GM19372 (cell line): ENCODE data around the gene MDP1.
A peak's percentile ranks its signal among the peaks of the same experiment; 100 is the strongest.

Source experiments
- ATAC-seq: cut with Tn5 transposase; IDR thresholded peaks from one replicate; pipeline ENCODE4 v1.9.1; 2021; ENCODE audit warnings: mild to moderate bottlenecking, low read depth, moderate library complexity; ENCODE audit not compliant: unreplicated experiment

Gene MDP1

DNA sequence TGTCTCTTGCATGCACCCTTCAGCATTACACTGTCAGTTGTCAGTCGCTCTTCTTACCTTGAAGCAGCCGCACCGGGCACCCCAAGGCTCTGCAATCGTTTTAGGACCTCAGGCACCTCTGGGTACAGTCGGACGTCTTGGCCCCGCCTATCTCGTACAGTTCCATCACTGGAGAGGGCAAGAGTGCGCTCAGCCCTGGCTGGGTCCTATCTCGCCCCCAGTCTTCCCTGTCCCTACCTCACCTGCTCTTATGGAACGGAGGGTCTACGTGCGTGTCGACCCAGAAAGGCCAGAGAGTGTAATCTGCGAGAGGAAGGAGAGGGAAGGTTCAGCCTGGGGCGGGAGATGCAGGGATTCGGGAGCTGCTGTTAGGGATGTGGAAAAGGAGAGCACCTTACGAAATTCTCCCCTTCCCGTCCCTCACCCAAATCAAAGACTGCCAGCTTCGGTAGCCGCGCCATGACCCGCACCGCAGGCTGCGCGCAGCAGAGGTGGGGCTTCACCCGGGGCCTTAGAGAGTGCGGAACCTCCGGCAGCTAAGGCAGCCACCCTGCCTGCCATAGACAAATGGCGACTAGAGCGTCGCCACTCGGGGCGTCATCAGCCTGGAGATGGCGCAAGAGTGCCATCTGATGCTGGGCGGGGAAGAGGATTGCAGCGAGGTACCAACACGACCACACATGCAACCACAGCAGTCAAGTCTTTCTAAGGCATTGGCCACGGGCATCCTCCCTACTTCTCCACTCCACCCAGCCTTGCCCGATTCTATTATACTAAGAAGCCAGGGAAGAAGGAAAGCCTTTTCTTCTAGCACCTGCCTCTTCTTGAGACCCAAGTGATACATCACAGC, at the start of gene MDP1:
TSS of gene MDP1 (minus strand) at position 572 of the 850 bp plus-strand sequence. CDS start at position 461, 111 bp downstream.
- ATAC-seq = peak; percentile 51

DNA sequence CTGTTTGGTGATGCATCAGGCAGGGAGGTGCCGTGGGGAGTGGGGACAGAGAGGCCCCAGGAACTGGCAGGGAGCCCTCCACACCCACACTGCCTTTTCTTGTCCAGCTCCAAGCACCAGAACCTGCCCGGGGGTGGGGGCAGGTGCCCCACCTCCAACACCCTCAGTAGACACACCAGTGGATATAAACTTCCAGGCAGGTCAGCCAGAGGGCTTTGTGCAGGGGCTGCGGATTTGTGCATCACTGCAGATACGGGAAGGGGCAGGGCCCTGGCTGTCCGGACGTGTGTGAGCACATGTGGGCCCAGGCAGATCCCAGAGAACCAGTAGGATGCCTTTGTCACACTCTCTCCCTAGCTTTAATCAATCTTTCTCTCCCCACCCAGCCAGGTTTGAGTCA, 48.4 kb upstream of the MDP1 start:
- no peak for ATAC-seq

DNA sequence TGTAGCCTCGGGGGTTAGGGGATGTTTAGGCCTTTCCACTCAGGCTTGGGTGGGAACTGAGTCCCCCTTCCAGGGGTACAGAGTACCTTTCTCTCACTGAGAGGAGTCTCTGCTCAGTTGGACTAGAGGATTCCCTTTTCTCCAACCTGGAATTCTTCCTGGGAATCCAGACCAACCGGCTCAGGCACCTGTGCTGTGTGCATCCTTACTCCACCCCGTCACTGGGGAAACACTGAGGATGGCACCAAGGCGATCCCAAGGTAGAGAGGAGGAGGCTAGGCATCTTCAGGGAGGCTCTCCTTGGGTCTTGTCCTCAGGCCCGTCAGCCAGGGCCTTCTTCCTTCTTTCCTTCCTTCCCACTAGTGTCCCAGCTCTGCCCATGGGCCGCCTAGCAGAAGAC, 48.0 kb upstream of the MDP1 start:
- ATAC-seq = no peak

DNA sequence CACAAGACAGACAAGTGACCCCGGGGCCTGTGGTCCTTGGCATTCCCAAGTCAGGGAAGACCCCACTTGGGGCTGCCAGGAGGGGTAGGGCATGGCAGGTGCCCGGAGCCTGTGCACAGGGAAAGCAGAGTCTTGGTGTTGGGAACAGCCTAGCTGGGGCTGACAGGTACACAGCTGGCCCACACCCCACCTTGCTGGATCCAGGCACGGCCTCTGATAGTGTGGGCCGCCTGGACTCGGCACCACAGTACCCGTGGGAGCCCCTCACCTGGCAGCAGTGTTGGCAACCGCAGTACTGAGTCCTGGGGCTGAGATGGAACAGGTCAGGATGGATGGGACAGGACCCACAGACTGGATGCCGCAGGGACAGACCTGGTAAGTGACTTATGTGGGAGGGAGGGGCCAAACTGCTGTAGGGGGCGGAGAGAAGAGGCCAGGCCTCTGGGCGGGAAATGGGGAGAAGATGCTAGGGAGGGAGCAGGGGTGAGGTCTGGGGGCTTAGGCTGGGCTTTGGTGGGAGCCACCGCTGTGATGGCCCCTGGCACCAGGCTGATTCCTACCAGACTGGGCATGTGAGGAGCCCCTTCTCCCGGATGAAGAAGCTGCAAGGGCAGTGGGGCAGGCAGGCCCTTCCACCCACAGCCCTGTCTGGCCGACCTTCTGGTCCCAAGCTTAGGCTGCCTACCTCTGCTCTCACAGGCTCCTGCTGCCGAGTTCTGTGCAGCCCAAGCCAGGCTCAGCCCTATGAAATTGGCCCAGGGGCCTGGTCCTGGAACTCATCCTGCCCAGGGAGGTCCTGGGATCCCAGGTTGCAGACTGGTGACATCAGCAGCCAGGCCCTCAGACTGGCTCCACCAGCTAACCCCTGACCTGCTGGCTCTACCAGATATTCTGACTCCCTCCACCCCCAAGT, 47.2 kb upstream of the MDP1 start, which contains the start of gene TGM1:
TSS of gene TGM1 (minus strand) at position 357 of the 913 bp plus-strand sequence. CDS start 825 bp downstream, outside the sequence.
- ATAC-seq = no peak

DNA sequence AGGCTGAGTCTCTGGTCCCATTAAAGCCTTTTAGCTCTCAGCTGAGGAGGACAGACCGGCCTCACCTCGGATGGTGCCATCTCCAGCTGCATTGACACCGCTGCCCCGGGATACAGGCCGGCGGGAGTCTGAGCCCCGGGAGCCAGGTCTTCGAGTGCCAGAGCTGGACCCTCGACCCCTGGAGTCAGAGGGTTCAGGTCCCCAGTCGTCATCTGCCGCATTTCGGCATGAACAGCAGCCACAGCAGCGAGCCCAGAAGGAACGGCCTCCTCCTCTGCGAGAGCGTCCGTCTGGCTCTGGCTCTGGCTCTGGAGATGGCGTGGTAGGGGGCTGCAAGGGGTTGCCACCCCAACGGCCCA, 46.1 kb upstream of the MDP1 start:
- ATAC-seq = no peak

DNA sequence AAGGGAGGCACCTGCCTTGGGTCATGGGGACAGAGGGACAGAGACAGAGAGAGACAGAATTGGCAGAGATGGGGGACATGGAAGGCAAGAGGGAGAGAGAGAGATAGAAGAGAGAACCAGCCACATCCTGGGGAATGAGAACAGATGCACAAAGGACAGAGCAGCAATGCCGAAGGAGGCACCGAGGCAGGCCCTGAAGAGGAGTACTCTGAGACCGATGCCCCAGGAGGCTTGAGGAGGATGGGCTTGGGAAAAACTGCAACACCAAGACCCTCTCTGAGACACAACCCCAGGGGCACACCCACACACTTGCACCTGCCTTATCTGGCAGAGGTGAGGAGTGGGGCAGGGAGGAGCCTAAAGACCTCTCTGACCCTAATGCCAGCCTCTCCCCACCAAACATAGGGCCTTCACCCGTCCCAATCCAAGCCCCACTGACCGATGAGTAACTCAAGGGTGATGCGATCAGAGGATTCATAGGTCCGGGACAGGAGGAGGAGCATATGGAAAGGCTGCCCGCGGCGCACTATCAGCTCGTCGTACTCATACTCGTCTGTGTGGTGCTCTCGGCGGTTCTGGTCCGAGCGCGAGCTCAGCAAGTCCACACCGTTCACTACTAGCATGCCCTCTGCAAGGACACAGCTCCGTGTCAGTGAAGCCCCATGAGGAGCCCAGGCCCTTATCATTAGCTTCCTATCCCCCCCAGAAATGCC, 45.5 kb upstream of the MDP1 start:
- no peak for ATAC-seq

DNA sequence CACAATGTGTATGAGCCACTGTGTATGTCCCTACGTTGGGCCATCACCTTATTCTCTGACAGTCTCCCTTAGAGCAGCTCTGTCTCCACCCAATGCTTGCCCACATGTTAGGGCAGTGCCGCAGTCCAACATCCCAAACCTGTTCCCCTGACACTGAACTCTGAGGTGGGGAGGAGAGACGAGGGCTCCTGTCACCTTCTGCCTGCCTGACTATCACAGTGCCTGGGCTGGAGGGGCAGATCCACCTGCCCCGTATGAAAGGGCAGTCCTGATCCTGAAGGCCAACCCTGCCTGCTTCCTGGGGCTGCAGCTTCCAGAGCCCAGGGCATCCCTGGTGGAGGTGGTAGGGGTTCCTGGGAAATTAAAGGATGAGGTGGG, 44.9 kb upstream of the MDP1 start:
- ATAC-seq = no peak

DNA sequence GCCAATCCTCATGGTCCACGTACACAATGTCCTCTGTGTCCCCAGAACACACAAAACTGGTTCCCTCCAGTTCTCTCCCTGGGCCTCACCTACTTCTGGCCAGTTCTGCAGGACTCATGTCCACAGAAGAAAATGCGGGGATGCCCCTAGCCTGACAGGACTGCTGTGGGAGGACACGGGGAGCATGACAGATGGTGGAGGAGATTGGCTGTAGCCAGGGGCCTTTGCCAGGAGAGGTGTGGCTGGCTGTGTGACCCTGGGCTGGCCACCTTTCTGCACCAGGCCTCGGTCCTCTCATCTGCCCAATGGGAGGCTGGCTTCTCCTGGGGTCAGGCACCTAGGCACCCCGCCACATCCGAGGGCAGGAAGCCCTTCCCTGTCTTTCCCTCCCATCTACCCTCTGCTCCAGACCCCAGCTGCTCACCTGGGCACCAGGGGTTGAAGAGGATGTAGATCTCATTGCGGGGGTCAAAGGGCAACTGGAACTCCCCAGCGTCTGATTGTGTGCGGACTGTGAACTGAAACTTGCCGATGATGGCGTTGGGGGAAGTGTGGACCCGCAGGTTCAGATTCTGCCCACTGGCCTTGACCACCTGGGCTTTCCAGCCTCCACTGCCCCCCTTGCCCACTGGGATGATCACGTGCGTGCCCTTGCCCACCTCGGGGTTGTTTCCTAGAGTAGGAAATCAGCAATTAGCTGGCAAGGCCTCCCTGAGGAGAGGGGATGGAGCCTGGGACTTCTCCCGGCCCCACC, 44.3 kb upstream of the MDP1 start:
- no peak for ATAC-seq

DNA sequence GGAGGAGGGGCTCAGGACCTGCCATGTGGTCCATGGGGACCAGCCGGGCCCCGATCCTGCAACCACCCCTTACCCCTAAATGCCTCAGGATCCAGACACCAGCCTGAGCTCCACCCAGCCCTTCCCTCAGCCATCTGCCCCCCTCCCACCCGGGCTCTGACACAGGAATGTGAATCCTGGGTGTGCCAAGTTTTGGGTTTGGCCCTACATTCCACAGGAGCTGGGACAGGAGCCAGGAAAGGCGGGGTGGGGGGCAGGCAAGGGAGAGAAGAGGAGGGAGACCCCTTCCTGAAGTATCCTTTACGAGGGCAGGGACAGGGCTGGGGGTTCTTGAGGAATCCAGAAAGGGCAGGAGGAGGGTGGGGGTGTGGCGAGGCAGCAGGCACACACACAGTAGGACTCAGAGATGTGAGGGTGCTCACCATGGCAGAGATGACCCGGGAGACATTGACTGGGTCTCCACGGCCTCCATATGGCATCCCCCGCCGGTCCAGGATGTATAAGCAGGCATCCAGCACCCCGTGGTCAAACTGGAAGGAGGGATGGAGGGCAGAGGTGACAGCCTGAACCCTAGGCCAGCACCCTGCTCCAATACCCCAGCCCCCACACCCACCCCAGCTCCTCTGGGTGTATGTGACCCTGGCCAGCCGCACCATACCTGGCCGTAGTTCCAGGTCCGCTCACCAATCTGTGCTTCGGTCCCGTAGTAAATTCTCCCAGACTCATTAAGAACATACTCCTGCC, 43.6 kb upstream of the MDP1 start:
- no peak for ATAC-seq

DNA sequence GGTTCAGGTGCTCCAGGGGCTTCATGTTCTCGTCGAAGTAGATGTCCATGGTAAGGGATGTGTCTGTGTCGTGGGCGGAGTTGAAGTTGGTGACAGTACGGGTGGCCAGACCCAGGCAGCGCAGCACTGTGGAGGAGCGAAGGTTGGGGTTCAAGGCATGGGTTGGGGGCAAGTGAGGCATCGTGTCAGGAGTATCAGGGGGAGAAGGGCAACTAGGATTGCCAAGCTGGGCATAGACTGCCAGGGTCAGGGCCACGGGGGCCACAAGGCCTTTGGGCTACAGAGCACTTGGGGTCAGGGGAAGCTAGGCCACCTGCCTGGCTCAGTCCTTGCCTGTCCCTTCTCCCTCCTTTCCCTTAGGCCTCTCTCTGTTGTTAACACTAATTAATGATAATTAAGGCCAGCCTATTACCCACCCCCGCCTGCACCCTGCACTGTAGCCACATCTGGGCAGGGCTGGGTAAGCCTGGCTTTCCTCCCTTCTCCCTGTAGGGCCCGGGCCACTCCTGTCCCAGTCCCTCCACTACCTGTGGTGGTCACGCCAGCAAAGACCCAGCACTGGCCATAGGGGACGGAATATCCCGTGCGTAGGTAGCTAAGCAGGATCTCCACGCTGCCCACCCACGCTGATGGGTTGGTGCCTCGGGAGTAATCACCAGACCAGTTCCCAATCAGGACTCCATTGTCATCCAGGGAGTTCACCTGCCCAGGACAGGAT, 42.8 kb upstream of the MDP1 start:
- ATAC-seq = no peak

DNA sequence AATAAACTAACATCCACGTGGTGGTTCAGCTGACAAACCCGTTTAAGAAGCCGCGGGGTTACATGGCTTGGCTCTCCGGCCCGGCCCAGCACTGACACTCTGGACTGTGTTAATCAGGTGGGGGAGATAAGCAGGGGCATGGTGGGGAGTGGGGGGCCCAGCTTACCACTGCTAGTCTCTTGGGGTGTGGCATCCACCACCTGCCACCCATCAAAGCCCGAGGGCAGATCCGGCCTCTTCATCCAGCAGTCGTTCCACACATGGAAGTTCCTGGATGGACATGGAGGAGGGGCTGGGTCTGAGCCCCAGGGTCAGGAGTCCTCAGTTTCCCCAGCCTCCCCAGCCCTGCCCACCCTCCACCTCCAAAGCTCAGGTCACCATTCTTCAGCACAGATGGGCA, 42.3 kb upstream of the MDP1 start:
- ATAC-seq = no peak

DNA sequence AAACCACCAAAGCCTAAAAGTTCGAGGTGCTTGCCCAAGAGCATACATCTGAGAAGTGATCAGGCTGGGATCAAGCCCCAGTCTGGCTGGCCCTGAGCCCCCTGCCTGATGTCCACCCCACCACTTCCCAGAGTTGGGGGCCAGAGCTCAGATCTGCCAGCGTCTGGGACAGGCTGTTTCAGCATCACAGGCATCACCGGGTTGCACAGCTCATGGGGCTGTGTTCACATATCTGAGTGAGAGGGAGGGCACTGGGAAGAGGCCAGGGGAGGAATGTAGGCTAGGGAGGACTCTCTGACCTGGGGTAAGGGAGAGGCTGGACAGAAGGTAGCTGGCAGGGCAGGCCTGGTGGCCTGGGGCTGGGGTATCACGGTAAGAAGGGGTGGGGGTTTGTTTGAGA, 41.1 kb upstream of the MDP1 start:
- no peak for ATAC-seq

DNA sequence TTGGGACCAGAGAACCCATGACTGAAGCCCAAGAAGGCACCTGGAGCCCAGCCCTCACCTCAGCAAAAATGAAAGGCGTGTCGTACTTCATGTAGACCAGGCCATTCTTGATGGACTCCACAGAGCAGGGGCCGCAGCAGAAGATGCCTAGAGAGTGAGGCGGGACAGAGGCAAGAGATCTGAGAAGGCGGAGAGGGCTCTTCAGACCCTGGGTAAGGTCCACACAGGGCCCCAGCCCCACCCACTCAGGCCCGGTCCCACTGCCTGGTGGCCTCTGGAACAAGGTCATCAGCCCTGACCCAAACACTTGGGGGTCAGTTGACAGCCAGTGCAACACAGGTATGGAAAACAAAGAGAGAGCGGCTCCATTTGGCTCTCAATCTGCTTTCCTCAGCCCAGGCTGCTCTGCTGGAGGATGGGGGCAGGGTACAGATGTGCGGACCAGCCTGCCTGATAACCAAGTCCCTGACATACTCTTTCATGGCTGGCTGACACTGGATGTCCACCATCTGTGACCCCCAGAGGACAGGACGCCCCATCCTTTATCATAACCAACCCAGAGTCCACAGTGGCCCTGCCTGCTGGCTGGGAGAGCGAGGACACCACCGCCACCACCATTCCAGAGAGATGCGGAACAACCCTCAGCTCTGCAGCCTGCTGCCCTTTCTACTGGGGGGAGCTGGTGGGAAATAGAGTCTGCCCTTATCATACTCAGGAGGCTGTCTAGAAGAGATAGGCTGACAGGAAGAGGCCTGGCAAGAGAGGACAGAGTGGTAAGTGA, 40.3 kb upstream of the MDP1 start:
- ATAC-seq = no peak

DNA sequence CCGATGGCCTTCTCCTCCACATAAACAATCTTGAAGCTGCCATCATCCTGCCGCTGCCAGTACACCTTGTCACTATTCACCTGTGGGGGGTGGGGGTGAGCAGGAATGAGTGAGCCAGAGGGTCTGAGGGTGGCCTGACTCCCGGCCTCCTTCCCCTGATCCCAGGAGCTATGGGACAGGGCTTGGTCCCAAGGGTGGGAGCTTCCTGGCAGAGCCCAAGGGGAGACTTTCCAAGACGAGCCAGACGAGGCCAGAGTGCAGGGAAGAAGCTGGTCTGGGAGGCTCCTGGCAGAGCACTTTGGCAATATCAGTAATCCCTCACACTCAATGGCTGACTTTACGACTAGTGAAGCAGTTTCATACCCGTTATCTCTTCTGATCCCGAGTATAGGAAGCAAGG, 39.6 kb upstream of the MDP1 start:
- ATAC-seq = no peak

DNA sequence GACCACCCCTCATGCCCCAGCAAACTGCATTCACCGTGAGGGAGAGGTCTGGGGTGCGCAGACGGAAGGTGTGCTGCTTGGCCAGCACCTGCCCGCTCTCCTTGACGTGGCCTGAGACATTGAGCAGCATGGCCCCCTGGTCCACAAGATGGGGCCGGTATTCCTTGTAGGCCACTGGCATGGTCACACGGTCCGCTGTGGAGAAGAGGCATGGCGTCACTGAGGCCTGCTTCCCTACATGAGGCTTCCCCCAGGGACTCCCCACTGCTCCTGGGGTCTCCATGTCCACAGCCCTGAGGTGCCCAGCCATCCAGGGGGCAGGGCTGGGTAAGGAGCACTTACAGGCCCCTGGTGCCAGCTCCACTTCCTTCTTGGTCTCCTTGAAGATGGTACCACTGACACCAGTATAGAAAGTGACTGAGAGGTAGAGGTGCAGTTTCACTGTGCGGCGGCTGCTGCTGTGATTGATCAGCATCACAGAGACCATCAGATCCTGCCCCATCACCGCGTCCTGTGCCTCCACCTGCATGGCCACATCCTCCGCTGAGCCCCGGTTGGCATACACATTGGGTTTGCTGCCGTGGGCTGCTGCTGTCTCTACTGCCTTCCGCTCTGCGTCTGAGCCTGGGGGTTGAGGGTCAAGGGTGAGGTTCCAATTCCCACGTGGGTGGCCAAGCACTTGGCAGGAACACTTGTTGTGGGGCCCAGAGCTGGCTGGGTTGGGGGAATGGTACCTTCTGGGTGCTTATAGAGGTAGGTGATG, 38.9 kb upstream of the MDP1 start:
- no peak for ATAC-seq

DNA sequence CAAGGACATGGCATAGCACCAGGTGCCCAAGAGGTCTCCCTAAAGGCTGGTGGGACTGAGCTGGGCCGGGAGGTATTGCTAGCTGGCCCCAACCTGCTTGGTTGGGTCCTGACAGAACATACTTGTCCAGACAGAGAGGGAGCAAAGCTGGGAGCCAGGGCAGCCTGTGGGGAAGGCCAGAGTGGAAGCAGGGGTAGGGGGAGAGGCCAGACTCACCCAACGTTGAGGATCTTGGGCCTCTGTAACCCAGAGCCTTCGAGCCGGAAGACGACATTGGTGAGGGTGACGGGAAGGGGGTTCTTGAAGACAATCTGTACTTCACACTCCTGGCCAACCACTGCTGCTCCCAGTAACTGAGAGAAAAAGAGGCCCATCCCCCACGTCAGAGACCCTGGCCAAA, 38.1 kb upstream of the MDP1 start:
- ATAC-seq = no peak
